Nephron progenitor cell (in vitro differentiated cells): Measurements from ENCODE around the gene PLB1.

Experiments
- DNase-seq: peaks from one replicate; pipeline ENCODE4 v3.0.0; 2021
- H3K27ac Mint-ChIP-seq: 2 replicates; pipeline ENCODE4 v1.8.0; 2021; ENCODE audit warnings: mild to moderate bottlenecking, moderate library complexity, mixed read lengths
- H3K27me3 Mint-ChIP-seq: 2 replicates; pipeline ENCODE4 v1.8.0; 2021; ENCODE audit warnings: mild to moderate bottlenecking, low read depth, mixed read lengths; ENCODE audit not compliant: poor library complexity
- H3K36me3 Mint-ChIP-seq: 2 replicates; pipeline ENCODE4 v1.8.0; 2021; ENCODE audit warnings: low read depth, mixed read lengths
- H3K4me1 Mint-ChIP-seq: 2 replicates; pipeline ENCODE4 v1.8.0; 2021; ENCODE audit warnings: mixed read lengths
- H3K4me3 Mint-ChIP-seq: 2 replicates; pipeline ENCODE4 v1.8.0; 2021; ENCODE audit warnings: mild to moderate bottlenecking, moderate library complexity, mixed read lengths
- H3K9me3 Mint-ChIP-seq: 2 replicates; pipeline ENCODE4 v1.8.0; 2021; ENCODE audit warnings: mild to moderate bottlenecking, moderate library complexity, mixed read lengths
- CTCF ChIP-seq: fragments of 200-600 bp; sonication (generic); IDR thresholded peaks from 2 replicates; pipeline ENCODE4 v1.5.0; 2021; ENCODE audit warnings: antibody characterized with exemption

Gene PLB1

GRCh38 chr2:28628987-28629386 is 133.1 kb downstream of the PLB1 start:
- DNase-seq = no peak
- Mint-ChIP-seq H3K27ac (no peak overlapping the region), H3K36me3 (no peaks in the 10 kb centered on the region), H3K4me1 (peaks cover 72% of the 10 kb centered on the region), H3K4me3 (no peak overlapping the region), H3K9me3 (no peaks in the 10 kb centered on the region), H3K27me3 (peaks cover 5% of the 10 kb centered on the region)
- TF ChIP-seq CTCF = no peak

GRCh38 chr2:28629910-28630309 is 134.1 kb downstream of the PLB1 start:
- H3K4me3 Mint-ChIP-seq = no peak overlapping the region
- no peak overlapping the region for H3K27ac Mint-ChIP-seq
- H3K9me3 Mint-ChIP-seq = no peaks in the 10 kb centered on the region
- no peaks in the 10 kb centered on the region for H3K36me3 Mint-ChIP-seq
- no peak for TF ChIP-seq CTCF
- peaks cover 67% of the 10 kb centered on the region for H3K4me1 Mint-ChIP-seq
- no peak for DNase-seq
- H3K27me3 Mint-ChIP-seq = peaks cover 5% of the 10 kb centered on the region

- H3K27ac Mint-ChIP-seq = no peak overlapping the region
- no peak for TF ChIP-seq CTCF
- no peaks in the 10 kb centered on the region for H3K36me3 Mint-ChIP-seq
- peaks cover 67% of the 10 kb centered on the region for H3K4me1 Mint-ChIP-seq
- DNase-seq = no peak
- H3K27me3 Mint-ChIP-seq = peaks cover 5% of the 10 kb centered on the region
- H3K9me3 Mint-ChIP-seq = no peaks in the 10 kb centered on the region
- no peak overlapping the region for H3K4me3 Mint-ChIP-seq
Observed at GRCh38 chr2:28630341-28630740, 134.5 kb downstream of the PLB1 start.

- Mint-ChIP-seq H3K4me3 (no peak overlapping the region), H3K27ac (no peak overlapping the region), H3K4me1 (peaks cover 66% of the 10 kb centered on the region), H3K36me3 (no peaks in the 10 kb centered on the region), H3K27me3 (peaks cover 5% of the 10 kb centered on the region), H3K9me3 (no peaks in the 10 kb centered on the region)
- DNase-seq = no peak
- no peak for TF ChIP-seq CTCF
Observed at GRCh38 chr2:28631514-28632206, 135.8 kb downstream of the PLB1 start.

GRCh38 chr2:28632791-28633190 is 136.9 kb downstream of the PLB1 start:
- H3K27me3 Mint-ChIP-seq = peaks cover 5% of the 10 kb centered on the region
- no peak for DNase-seq
- no peak overlapping the region for H3K27ac Mint-ChIP-seq
- peaks cover 64% of the 10 kb centered on the region for H3K4me1 Mint-ChIP-seq
- no peaks in the 10 kb centered on the region for H3K36me3 Mint-ChIP-seq
- no peaks in the 10 kb centered on the region for H3K9me3 Mint-ChIP-seq
- no peak overlapping the region for H3K4me3 Mint-ChIP-seq
- TF ChIP-seq CTCF = no peak

- no peak for TF ChIP-seq CTCF
Observed at GRCh38 chr2:28633204-28633603, 137.3 kb downstream of the PLB1 start.

More at GRCh38 chr2:28633204-28633603, 137.3 kb downstream of the PLB1 start:
- peaks cover 65% of the 10 kb centered on the region for H3K4me1 Mint-ChIP-seq
- H3K36me3 Mint-ChIP-seq = no peaks in the 10 kb centered on the region
- no peak for DNase-seq
- peak overlapping the region; percentile 41 for H3K27ac Mint-ChIP-seq
- H3K9me3 Mint-ChIP-seq = no peaks in the 10 kb centered on the region
- no peak overlapping the region for H3K4me3 Mint-ChIP-seq
- H3K27me3 Mint-ChIP-seq = peaks cover 5% of the 10 kb centered on the region
